Epithelial cell of proximal tubule (primary cell): ENCODE measurements around the gene DIS3L. TPM values are rescaled to one million over a fixed set of nuclear protein-coding genes. Genes with fewer than 3 reads are reported as not detected.
"Not testable (repeated sequence)": the region's sequence is repeated elsewhere in the genome, so short reads cannot be mapped to it uniquely, and the experiment has no call there.

ENCODE experiments used
- DNase-seq: peaks from one replicate; pipeline ENCODE4 v3.0.0-alpha.2; 2011; ENCODE audit warnings: low read depth
- H3K4me3 ChIP-seq: 2 replicates; pipeline ENCODE4 v1.5.1; 2011; ENCODE audit warnings: low read depth, mild to moderate bottlenecking, low read length
- total RNA-seq: library from RNA; depleted of rRNA; stranded (reverse); fragments of >200 nt; gene quantifications from 2 replicates; pipeline ENCODE4 v1.2.3, GENCODE V29; 2015
- TF ChIP-seq, protein P1 (sequence below): conservative IDR thresholded peaks from 2 replicates; pipeline ENCODE4 v1.5.1; 2012; ENCODE audit warnings: low read depth, mild to moderate bottlenecking, low read length

The DIS3L gene
- total RNA-seq, 1 donor from 2014 or later: 15.9 TPM

DNA sequence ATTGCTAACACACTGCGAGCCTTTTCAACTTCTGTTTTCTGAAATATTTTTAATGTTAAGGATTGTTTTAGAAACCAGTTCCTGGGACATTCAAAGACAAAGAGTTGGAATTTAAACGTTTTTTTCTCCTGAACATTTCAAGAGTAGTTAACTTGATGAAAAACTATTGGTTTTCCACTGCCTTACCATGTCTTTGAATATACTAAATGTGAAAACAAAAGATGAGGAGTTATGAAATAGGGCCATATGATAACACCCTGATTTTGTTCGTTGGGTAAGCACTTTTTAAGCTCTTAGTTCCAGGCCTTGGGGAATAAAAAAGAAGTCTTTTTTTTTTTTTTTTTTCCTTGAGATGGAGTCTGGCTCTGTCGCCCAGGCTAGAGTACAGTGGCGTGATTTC, 2.8 kb downstream of the DIS3L start:
- no peak for DNase-seq
- H3K4me3 ChIP-seq: no peak overlapping the region
- TF ChIP-seq, protein P1, sequence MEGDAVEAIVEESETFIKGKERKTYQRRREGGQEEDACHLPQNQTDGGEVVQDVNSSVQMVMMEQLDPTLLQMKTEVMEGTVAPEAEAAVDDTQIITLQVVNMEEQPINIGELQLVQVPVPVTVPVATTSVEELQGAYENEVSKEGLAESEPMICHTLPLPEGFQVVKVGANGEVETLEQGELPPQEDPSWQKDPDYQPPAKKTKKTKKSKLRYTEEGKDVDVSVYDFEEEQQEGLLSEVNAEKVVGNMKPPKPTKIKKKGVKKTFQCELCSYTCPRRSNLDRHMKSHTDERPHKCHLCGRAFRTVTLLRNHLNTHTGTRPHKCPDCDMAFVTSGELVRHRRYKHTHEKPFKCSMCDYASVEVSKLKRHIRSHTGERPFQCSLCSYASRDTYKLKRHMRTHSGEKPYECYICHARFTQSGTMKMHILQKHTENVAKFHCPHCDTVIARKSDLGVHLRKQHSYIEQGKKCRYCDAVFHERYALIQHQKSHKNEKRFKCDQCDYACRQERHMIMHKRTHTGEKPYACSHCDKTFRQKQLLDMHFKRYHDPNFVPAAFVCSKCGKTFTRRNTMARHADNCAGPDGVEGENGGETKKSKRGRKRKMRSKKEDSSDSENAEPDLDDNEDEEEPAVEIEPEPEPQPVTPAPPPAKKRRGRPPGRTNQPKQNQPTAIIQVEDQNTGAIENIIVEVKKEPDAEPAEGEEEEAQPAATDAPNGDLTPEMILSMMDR: no peak

DNA sequence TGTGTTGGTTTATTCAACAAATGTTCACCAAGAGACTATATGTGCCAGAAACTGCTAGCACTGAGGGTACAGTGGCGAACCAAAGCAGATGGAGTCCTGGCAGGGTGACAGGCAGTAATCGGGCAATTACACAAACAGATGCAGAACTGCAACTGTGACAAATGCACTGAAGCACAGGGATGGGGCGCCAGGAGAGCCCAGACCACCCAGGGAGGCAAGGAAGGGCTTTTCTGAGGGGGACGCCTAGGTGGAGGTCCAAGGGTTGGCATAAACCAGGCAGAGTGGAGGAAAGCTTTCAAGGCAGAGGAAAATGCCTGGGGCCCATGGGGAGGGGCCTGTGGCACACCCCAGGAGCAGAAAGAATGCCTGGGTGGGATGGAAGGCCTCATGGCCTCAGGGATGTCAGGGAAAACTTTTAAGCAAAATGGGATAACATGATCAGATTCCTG, 5.5 kb downstream of the DIS3L start:
- TF ChIP-seq, protein P1: no peak
- no peak overlapping the region for H3K4me3 ChIP-seq
- no peak for DNase-seq

DNA sequence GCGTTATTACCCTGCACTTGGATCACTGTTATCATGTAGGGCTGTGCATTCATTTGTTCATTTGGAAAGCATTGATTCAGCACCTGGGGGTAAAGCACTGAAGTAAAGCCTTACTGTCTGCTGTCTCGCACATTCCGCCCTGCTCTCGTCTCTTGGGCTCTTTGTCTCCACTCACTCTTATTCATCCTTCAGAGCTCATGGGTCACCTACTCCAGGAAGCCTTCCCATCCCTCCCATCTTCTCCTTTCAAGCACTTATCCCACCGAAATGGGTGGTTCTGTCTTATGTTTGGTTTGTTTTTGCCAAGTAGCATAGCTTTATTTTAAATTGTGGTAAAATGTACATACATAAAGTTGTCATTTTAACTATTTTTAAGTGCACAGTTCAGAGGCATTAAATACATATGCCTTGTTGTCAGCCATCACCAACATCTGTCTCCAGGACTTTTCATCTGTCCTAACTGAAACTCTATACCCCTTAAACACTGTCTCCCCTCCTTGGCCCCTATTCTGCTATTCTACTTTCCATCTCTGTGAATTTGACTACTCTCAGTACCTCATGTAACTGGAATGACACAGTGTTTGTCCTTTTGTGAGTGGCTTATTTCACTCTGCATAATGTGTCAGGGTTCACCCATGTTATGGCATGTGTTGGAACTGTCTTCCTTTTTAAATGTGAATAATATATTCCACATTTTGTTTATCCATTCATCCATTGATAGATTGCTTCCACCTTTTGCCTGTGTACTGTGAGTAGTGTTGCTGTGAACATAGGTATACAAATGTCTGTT, 9.3 kb downstream of the DIS3L start:
- DNase-seq: no peak
- no peak overlapping the region for H3K4me3 ChIP-seq
- TF ChIP-seq, protein P1: no peak

DNA sequence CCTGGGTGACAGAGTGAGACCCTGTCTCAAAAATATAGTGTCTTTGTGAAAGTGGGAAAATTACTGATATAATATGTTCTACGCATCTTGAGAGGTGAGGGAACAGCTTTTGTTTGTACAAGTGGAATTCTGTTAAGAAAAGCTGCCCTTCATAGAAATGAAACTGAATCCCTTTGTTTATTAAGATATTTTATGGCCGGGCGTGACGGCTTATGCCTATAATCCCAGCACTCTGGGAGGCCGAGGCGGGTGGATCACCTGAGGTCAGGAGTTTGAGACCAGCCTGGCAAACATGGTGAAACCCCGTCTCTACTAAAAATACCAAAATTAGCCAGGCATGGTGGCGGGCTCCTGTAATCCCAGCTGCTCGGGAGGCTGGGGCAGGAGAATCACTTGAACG, 11.1 kb downstream of the DIS3L start:
- not testable (repeated sequence) for H3K4me3 ChIP-seq, DNase-seq

DNA sequence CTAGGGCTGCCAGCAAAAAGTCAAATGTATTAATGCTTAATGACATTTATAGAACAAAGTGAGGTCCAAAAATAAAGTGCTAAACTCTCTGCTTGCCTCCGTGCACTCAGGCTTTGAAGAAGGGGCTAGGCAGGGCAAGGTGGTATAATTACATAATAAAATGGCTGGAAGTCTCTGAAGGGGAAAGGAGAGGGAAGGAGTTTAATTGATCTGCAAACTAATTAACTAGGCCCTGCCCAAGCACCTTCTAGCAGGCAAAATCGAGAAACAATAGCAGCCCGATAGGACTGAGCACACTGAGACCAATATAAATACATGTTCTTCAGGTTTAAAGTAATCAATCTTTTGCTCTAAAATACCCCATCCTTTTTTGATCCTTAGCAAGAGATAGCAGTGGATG, 13.0 kb downstream of the DIS3L start:
- H3K4me3 ChIP-seq: no peak overlapping the region
- TF ChIP-seq, protein P1: no peak
- DNase-seq: no peak

DNA sequence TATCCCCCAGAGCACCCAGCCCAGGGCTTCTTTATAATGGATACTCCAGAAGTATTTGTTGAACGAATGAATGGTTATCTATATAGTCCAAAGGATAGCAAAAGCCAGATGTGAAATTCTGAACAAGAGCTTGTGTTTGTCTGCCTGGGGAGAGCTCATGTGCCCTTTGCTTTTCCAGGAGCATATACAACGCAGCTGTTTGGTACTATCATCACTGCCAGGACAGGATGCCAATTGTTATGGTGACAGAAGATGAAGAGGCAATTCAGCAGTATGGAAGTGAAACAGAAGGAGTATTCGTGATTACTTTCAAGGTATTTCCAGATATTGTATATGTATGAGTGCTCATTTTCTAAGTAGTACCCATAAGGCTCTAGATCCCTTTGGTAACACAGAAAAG, 15.2 kb downstream of the DIS3L start:
- TF ChIP-seq, protein P1: no peak
- no peak overlapping the region for H3K4me3 ChIP-seq

DNA sequence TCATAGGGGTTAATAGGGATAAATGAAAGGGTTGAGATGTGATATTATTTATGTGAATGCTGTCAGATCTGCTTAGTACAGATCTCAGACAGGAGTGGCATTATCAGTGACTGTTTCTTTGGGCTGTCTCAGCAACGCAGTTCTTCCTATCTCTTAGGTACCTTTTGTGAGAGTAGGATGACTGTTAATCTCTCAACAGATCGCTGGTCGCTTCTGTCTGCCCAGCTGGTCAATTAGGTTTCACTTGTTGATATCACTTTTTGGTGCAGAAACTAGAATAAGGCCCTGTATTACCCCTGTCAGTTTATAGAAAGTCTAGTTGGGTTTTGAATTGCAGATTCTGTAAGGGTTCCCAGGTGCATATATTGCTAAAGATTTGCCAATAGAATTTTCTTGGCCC, 16.5 kb downstream of the DIS3L start:
- no peak for DNase-seq
- TF ChIP-seq, protein P1: no peak
- no peak overlapping the region for H3K4me3 ChIP-seq

More for the DNA sequence above, 15.2 kb downstream of the DIS3L start:
- DNase-seq: no peak
